CD4-positive, CD25-positive, alpha-beta regulatory T cell (primary cell): Measurements from ENCODE around the gene FMN2. TPM values are rescaled to one million over a fixed set of nuclear protein-coding genes. Genes with fewer than 3 reads are reported as not detected.
A peak's percentile ranks its signal among the peaks of the same experiment; 100 is the strongest.

Experiments used
- ATAC-seq, 2 donors: fragments of 150-1000 bp; cut with Tn5 transposase; one replicate each; pipeline ENCODE4 v1.10.0; 2021; ENCODE audit warnings: low read depth in 2 of 2, moderate number of reproducible peaks in 2 of 2, moderate library complexity in 1 of 2
- DNase-seq, 3 donors: peaks; one replicate each; pipeline versions ENCODE4 v3.0.0 to v3.0.0-alpha.2; 2012 to 2022; ENCODE audit warnings: mixed read lengths in 1 of 3
- H3K27ac ChIP-seq: one replicate; pipeline ENCODE4 v1.7.0; 2013; ENCODE audit warnings: mild to moderate bottlenecking, low read length; ENCODE audit not compliant: insufficient read depth, poor library complexity, severe bottlenecking
- H3K27me3 ChIP-seq: one replicate; pipeline ENCODE4 v1.7.0; 2013; ENCODE audit warnings: low read length; ENCODE audit not compliant: control insufficient read depth, insufficient read depth
- H3K36me3 ChIP-seq: one replicate; pipeline ENCODE4 v1.7.0; 2013; ENCODE audit warnings: mild to moderate bottlenecking, low read length, moderate library complexity; ENCODE audit not compliant: control insufficient read depth, insufficient read depth
- H3K4me1 ChIP-seq: 2 replicates; pipeline ENCODE4 v1.7.0; 2013; ENCODE audit warnings: mild to moderate bottlenecking, low read length; ENCODE audit not compliant: insufficient read depth, control insufficient read depth, poor library complexity, severe bottlenecking
- H3K4me3 ChIP-seq: one replicate; pipeline ENCODE4 v1.7.0; 2013; ENCODE audit warnings: low read depth, mild to moderate bottlenecking, low read length, moderate library complexity
- H3K9me3 ChIP-seq, 2 experiments: 1 replicate in 1 of 2; 2 replicates in 1 of 2; pipeline ENCODE4 v1.7.0; 2013; ENCODE audit warnings: low read length in 2 of 2, mild to moderate bottlenecking in 1 of 2, moderate library complexity in 1 of 2; ENCODE audit not compliant: control insufficient read depth in 2 of 2
- H3K27ac Mint-ChIP-seq, 3 donors: one replicate each; pipeline ENCODE4 v1.8.0; 2020 to 2022; ENCODE audit warnings: mild to moderate bottlenecking in 3 of 3, mixed read lengths in 3 of 3, moderate library complexity in 2 of 3
- H3K27me3 Mint-ChIP-seq: one replicate; pipeline ENCODE4 v1.8.0; 2022; ENCODE audit warnings: mild to moderate bottlenecking, mixed read lengths
- H3K36me3 Mint-ChIP-seq: one replicate; pipeline ENCODE4 v1.8.0; 2020; ENCODE audit warnings: mixed read lengths
- H3K4me1 Mint-ChIP-seq, 4 donors: one replicate each; pipeline ENCODE4 v1.8.0; 2020 to 2022; ENCODE audit warnings: mixed read lengths in 4 of 4, mild to moderate bottlenecking in 1 of 4
- H3K4me3 Mint-ChIP-seq, 4 donors: one replicate each; pipeline ENCODE4 v1.8.0; 2020 to 2022; ENCODE audit warnings: mild to moderate bottlenecking in 4 of 4, mixed read lengths in 4 of 4, moderate library complexity in 3 of 4
- H3K9me3 Mint-ChIP-seq, 7 donors: one replicate each; pipeline ENCODE4 v1.8.0; 2020 to 2022; ENCODE audit warnings: mixed read lengths in 7 of 7, mild to moderate bottlenecking in 3 of 7, moderate library complexity in 2 of 7
- polyA plus RNA-seq, 4 donors: library from polyadenylated mRNA; unstranded; fragments of 300-500 nt; fragmentation: Illumina TruSeq; gene quantifications; one replicate each; pipeline ENCODE4 v1.2.3, GENCODE V29; 2021
- total RNA-seq: library from RNA; stranded (reverse); gene quantifications from one replicate; pipeline ENCODE4 v1.2.3, GENCODE V29; 2022

The FMN2 gene
- total and polyA plus RNA-seq, 5 donors from 2014 or later = not detected

DNA sequence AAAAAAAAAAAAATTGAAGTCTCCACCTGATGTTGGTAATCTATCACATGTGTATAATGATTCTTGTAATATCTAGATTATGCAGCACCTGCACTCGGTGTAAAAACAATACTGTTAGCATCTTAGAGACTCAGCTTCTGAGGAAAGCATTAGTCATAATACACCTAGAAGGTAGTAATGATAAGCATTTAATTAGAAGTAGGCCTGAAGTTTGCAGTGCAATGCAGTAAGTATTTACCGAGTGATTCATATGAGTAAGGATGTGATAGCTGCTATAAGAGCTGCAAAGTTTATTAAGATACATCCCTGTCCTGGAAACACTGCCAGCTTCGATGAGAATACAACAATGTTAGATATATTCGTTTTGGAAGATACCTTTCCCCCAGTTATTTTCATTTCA lies 323.8 kb downstream of the FMN2 start:
- Mint-ChIP-seq H3K27me3 (no peaks in the 10 kb centered on the region), H3K27ac (no peak overlapping the region), H3K36me3 (no peaks in the 10 kb centered on the region), H3K4me1 (no peaks in the 10 kb centered on the region), H3K9me3 (peaks cover 6 to 23% (median 12%) of the 10 kb centered on the region in 7 donors), H3K4me3 (no peak overlapping the region)
- ATAC-seq = no peak
- Histone ChIP-seq H3K27me3 (no peaks in the 10 kb centered on the region), H3K4me1 (no peaks in the 10 kb centered on the region), H3K27ac (no peak overlapping the region), H3K9me3 (no peaks in the 10 kb centered on the region), H3K4me3 (no peak overlapping the region), H3K36me3 (no peaks in the 10 kb centered on the region)
- no peak for DNase-seq

GRCh38 chr1:240417317-240417716 lies 325.6 kb downstream of the FMN2 start:
- H3K27me3 Mint-ChIP-seq = no peaks in the 10 kb centered on the region
- peaks cover 5 to 21% (median 7%) of the 10 kb centered on the region in 7 donors for H3K9me3 Mint-ChIP-seq
- Histone ChIP-seq H3K27ac (no peak overlapping the region), H3K4me1 (no peaks in the 10 kb centered on the region), H3K9me3 (peaks cover 2 to 4% of the 10 kb centered on the region in 2 experiments), H3K36me3 (no peaks in the 10 kb centered on the region), H3K4me3 (no peak overlapping the region), H3K27me3 (no peaks in the 10 kb centered on the region)
- DNase-seq = no peak
- H3K4me3 Mint-ChIP-seq = no peak overlapping the region
- no peak overlapping the region for H3K27ac Mint-ChIP-seq
- no peaks in the 10 kb centered on the region for H3K36me3 Mint-ChIP-seq
- no peaks in the 10 kb centered on the region for H3K4me1 Mint-ChIP-seq
- ATAC-seq = no peak

GRCh38 chr1:240420766-240421165 lies 329.1 kb downstream of the FMN2 start:
- DNase-seq = no peak
- Mint-ChIP-seq H3K9me3 (peaks cover 0 to 18% (median 7%) of the 10 kb centered on the region in 7 donors), H3K27ac (no peak overlapping the region), H3K4me3 (no peak overlapping the region), H3K4me1 (no peaks in the 10 kb centered on the region), H3K27me3 (no peaks in the 10 kb centered on the region), H3K36me3 (no peaks in the 10 kb centered on the region)
- Histone ChIP-seq H3K27me3 (no peaks in the 10 kb centered on the region), H3K27ac (no peak overlapping the region), H3K4me1 (no peaks in the 10 kb centered on the region), H3K36me3 (no peaks in the 10 kb centered on the region), H3K9me3 (peaks cover 2 to 4% of the 10 kb centered on the region in 2 experiments), H3K4me3 (no peak overlapping the region)
- no peak for ATAC-seq

- no peaks in the 10 kb centered on the region for H3K36me3 Mint-ChIP-seq
- DNase-seq (no peak), ATAC-seq (no peak)
- Histone ChIP-seq H3K4me3 (no peak overlapping the region), H3K27ac (no peak overlapping the region), H3K9me3 (peaks cover 2 to 4% of the 10 kb centered on the region in 2 experiments), H3K4me1 (no peaks in the 10 kb centered on the region), H3K27me3 (no peaks in the 10 kb centered on the region), H3K36me3 (no peaks in the 10 kb centered on the region)
- H3K27ac Mint-ChIP-seq = no peak overlapping the region
- H3K4me3 Mint-ChIP-seq = no peak overlapping the region
- H3K9me3 Mint-ChIP-seq = peaks cover 3 to 20% (median 7%) of the 10 kb centered on the region in 7 donors
- no peaks in the 10 kb centered on the region for H3K27me3 Mint-ChIP-seq
- H3K4me1 Mint-ChIP-seq = no peaks in the 10 kb centered on the region
Observed at GRCh38 chr1:240423246-240423924, 331.7 kb downstream of the FMN2 start.

DNA sequence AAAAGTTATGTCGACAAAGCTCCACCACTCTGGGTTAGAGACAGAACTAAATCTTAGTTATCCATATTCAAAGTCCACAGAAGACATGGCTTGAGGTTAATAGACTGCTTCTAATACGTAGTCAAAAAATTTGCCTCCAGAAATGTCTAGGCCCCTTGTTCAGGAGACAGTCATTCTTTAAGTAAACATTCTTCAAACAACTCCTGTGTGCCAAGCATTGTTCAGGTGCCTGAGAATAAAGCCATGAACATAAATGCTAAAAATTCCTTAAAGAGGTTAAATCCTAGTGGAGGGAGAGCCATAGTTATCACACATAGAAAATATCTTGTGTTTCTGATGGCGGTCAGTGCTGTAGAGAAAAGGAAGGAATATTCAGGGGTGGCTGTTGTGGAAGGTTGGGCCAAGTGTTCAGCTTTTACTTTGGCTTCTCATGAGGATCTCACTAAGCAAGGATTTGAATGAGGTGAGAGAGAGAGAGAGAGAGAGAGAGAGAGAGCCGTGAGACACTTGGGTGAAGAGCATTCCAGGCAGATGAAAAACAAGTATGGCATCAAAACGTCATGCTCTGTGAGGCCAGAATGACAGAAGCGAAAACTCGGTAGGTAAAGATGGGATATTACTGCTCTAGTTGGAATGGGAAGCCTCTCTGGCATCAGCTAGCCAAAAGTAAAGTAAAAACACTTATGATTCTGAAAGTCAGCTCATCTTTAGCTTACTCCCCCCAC lies 333.2 kb downstream of the FMN2 start:
- H3K27ac Mint-ChIP-seq = no peak overlapping the region
- H3K9me3 Mint-ChIP-seq = peaks cover 3 to 15% (median 9%) of the 10 kb centered on the region in 7 donors
- ATAC-seq (no peak), DNase-seq (no peak)
- H3K36me3 Mint-ChIP-seq = no peaks in the 10 kb centered on the region
- peak overlapping the region in 1 of 4 donors; percentile 38 for H3K4me3 Mint-ChIP-seq
- no peaks in the 10 kb centered on the region for H3K27me3 Mint-ChIP-seq
- Histone ChIP-seq H3K36me3 (no peaks in the 10 kb centered on the region), H3K4me3 (no peak overlapping the region), H3K27me3 (no peaks in the 10 kb centered on the region), H3K9me3 (peaks cover 2 to 4% of the 10 kb centered on the region in 2 experiments), H3K27ac (no peak overlapping the region), H3K4me1 (no peaks in the 10 kb centered on the region)
- H3K4me1 Mint-ChIP-seq = no peaks in the 10 kb centered on the region

DNA sequence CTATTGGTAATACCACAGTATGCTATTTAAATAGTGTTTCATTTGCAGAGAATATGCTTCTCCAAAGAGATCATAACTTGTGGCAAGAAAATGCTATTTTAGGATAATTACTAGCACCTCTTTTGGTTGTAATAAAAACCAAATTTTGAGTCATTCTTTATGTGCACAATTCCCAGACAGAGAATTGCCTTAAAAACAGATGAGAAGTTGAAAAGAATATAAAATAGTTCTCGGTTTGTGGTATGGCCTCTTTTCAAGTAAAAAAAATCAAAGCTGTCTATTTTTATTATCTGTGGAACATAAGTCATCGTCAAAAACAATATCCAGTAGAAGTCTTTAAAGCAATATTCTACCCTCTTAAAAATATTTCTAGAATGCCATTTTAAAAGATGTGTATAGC lies 334.4 kb downstream of the FMN2 start:
- Histone ChIP-seq H3K27ac (no peak overlapping the region), H3K9me3 (peaks cover 0 to 4% of the 10 kb centered on the region in 2 experiments), H3K27me3 (no peaks in the 10 kb centered on the region), H3K4me3 (no peak overlapping the region), H3K4me1 (no peaks in the 10 kb centered on the region), H3K36me3 (no peaks in the 10 kb centered on the region)
- H3K4me3 Mint-ChIP-seq = no peak overlapping the region
- no peaks in the 10 kb centered on the region for H3K4me1 Mint-ChIP-seq
- H3K9me3 Mint-ChIP-seq = peaks cover 2 to 15% (median 9%) of the 10 kb centered on the region in 7 donors
- no peaks in the 10 kb centered on the region for H3K36me3 Mint-ChIP-seq
- no peak overlapping the region for H3K27ac Mint-ChIP-seq
- DNase-seq = no peak
- H3K27me3 Mint-ChIP-seq = no peaks in the 10 kb centered on the region
- no peak for ATAC-seq

GRCh38 chr1:240435996-240436566 lies 344.4 kb downstream of the FMN2 start:
- Histone ChIP-seq H3K27ac (no peak overlapping the region), H3K4me1 (no peaks in the 10 kb centered on the region), H3K27me3 (no peaks in the 10 kb centered on the region), H3K36me3 (no peaks in the 10 kb centered on the region), H3K4me3 (no peak overlapping the region), H3K9me3 (peaks cover 0 to 2% of the 10 kb centered on the region in 2 experiments)
- ATAC-seq (no peak), DNase-seq (no peak)
- peaks cover 0 to 13% (median 2%) of the 10 kb centered on the region in 7 donors for H3K9me3 Mint-ChIP-seq
- H3K27ac Mint-ChIP-seq = no peak overlapping the region
- no peaks in the 10 kb centered on the region for H3K27me3 Mint-ChIP-seq
- no peaks in the 10 kb centered on the region for H3K36me3 Mint-ChIP-seq
- no peak overlapping the region for H3K4me3 Mint-ChIP-seq
- no peaks in the 10 kb centered on the region for H3K4me1 Mint-ChIP-seq
